Adipose tissue (tissue), 3 donors: ENCODE results near the gene RBM17. TPM values are rescaled to one million over a fixed set of nuclear protein-coding genes. Genes with fewer than 3 reads are reported as not detected.
"Not testable (repeated sequence)": the region's sequence is repeated elsewhere in the genome, so short reads cannot be mapped to it uniquely, and the experiment has no call there.

Source experiments
- H3K27ac ChIP-seq: one replicate; pipeline ENCODE4 v1.5.1; 2013; ENCODE audit warnings: low read depth, low read length
- WGBS, 3 donors: extraction: QIAGEN DNeasy Blood & Tissue Kit; methylation state at CpG; one replicate each; pipeline ENCODE4 v1.1.7; 2013; 5-methylcytosine and 5-hydroxymethylcytosine counted together
- polyA plus RNA-seq, 3 donors: library from polyadenylated mRNA; stranded (reverse); fragments of 200-250 nt; gene quantifications; one replicate each; pipeline ENCODE4 v1.2.3, GENCODE V29; 2013
- donor health status: healthy with polysubstance abuse.
- donor health status: Bipolar disorder and iron deficiency.
- donor health status: healthy.

The RBM17 gene
- polyA plus RNA-seq, 3 donors, result 36.9 to 93.6 (median 79.5) TPM

DNA sequence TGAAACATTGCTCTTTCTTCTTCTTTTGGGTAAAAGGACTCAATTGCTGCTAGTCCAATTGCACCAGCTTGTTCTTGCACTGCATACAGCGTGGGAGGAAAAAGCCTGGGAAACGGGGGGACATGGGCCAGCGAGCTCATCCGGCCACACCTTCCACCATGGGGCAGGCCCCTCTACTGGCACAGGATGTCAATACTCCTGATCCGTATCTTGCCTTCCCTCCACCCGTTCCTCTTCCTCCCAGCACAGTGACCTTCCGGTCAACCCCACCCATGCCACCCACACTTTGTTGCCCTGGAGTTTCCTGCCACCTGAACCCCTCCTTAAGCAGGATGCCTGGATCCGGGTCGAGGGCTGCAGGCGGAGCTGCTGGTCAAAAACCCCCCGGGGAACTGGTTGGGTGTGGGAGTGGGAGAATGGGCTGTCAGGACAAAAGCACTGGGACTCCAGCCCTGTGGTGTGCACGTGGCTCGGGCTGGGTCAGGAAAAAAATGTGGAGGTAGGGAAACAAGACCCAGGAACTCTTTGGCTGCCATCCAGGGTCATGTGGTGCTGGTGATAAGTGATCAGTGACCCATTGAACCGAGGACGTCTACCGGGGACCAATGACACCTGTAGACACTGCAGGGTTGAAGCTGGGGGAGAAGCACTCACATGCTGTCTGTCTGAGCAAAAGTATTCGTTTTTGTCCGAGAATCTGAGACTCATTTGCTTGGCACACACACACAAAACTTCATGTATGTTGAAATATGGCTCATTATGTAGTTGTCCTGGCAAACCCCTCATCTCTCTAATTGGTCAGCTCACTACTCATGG is 34.8 kb upstream of the RBM17 start:
- H3K27ac ChIP-seq, result no peak overlapping the region
- 29 to 47% (median 32%) methylated on average over 18 of the region's 18 CpGs for WGBS, 3 donors

GRCh38 chr10:6054884-6055283 is 34.0 kb upstream of the RBM17 start:
- WGBS, 3 donors, result 90 to 96% (median 93%) methylated on average over 5 of the region's 5 CpGs
- H3K27ac ChIP-seq, result no peak overlapping the region

DNA sequence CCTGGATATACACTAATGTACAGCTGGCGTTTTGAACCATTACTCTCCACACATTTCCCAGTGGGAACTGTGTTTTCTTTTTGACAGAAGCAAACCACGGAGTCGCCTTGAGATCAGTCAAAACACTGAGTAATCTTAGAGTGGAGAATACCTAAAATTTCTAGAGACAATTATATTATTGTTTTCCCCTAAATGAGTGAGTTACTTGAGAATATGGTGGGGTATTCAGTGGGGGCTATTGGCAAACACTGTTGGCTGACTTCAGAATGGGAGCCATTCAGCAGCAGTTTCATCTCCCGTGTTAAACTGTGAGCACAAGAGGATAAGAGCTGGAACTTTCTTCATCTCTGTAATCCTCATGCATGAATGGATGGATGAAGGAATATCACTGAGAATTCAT is 32.9 kb upstream of the RBM17 start:
- 82 to 89% (median 87%) methylated on average over 4 of the region's 4 CpGs for WGBS, 3 donors
- H3K27ac ChIP-seq, result no peak overlapping the region

DNA sequence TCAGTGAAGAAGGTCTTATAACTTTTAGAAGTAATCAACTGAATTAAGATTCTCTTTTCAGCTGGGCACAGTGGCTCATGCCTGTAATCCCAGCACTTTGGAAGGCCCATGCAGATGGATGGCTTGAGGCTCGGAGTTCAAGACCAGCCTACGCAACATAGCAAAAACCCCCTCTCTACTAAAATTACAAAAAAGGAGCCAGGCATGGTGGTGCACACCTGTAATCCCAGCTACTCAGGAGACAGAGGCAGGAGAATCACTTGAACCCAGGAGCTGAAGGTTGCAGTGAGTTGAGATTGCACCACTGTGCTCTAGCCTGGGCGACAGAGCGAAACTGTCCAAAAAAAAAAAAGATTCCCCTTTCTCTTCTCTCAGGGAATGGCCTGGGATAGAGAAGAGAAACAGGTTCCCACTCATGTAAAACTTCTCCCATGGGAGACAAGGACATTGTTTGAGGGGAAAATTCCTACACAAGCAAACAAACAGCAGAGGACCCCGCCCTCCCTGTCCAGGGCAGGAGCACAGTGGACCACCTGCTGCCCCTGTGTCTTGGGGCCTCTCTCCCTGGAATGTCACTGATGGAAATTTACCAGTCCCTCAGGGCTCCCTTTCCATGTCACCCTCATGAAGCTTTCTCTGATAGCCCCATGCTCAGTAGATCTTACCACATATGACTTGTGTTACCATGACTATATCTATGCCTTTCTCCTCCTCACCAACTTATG is 32.3 kb upstream of the RBM17 start:
- H3K27ac ChIP-seq, result no peak overlapping the region
- 84 to 95% (median 93%) methylated on average over 5 of the region's 5 CpGs for WGBS, 3 donors

DNA sequence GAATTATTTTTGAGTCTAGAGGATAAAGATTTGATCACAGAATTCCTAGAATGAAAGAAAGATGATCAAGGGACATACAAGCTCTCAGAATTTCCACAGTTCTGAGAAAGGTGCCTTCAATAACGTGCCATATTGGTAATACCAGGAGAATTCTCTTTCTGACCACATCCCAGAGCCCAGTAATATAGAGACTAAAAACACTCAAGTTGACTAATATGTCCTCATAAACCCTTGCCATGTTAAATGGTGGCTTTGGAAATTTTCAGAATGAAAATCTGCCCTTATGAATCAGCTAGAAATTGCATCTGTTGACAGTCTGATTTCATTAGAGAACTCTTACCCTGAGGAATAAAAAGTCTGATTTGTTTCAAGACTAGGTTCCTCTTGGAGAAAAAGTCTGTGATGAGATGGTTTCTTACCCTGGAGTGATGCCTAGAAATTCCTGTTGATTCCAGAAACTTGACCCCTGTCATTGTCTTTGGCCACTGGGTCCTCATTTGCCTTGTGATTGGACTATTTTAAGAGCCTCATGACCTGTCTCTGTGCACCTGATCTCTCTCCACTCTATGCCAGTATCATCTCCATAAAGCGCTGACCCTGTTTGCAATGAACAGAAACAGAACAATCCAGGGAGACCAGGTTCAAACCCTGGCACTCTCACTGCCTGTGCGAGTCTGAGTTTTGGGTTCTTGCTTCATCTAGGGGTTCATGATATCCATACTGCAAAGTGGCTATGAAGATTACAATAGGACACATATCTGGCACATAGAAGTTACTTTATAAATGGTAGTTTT is 30.0 kb upstream of the RBM17 start:
- no peak overlapping the region for H3K27ac ChIP-seq
- WGBS, 3 donors, result 86 to 93% (median 89%) methylated on average over 3 of the region's 3 CpGs

DNA sequence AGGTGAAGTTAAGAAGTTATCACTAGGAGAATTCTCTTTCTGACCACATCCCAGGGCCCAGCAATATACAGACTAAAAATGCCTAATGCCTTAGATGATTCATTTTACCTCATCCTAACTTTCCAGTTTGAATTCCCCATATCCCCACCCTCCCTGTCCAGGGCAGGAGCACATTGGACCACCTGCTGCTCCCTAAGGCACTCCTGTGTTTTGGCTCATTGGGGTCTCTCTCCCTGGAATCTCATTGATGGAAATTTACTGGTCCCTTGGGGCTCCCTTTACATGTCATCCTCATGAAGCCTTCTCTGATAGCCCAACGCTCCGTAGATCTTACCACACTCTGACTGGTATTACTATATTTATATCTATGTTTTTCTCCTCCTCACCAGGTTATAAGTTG is 29.3 kb upstream of the RBM17 start:
- 87 to 94% (median 90%) methylated on average over 2 of the region's 2 CpGs for WGBS, 3 donors

GRCh38 chr10:6061056-6061455 is 27.8 kb upstream of the RBM17 start:
- H3K27ac ChIP-seq, result no peak overlapping the region
- 84 to 92% (median 90%) methylated on average over 8 of the region's 8 CpGs for WGBS, 3 donors

More for the DNA sequence above, 29.3 kb upstream of the RBM17 start:
- no peak overlapping the region for H3K27ac ChIP-seq

- WGBS, 3 donors, result 65 to 79% (median 67%) methylated on average over 18 of the region's 18 CpGs
- no peak within 1 kb of the TSS for H3K27ac ChIP-seq
Measured at GRCh38 chr10:6062101-6062771, 26.6 kb upstream of the RBM17 start, which contains the start of gene IL2RA. TSS of gene IL2RA (minus strand) at chr10:6062367. CDS start at chr10:6062151, 216 bp downstream.

- WGBS, 3 donors, result 89 to 96% (median 94%) methylated on average over 7 of the region's 7 CpGs
Measured at GRCh38 chr10:6064119-6064518, 24.7 kb upstream of the RBM17 start.

DNA sequence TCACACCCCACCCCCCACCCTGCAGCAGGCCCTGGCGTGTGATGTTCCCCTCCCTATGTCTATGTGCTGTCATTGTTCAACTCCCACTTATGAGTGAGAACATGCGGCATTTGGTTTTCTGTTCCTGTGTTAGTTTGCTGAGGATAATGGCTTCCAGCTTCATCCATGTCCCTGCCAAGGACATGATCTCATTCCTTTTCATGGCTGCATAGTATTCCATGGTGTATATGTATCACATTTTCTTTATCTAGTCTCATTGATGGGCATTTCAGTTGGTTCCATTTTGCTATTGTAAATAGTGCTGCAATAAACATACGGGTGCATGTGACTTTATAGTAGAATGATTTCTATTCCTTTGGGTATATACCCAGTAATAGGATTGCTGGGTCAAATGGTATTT is 24.1 kb upstream of the RBM17 start:
- H3K27ac ChIP-seq, result not testable (repeated sequence)
- 92 to 95% (median 94%) methylated on average over 3 of the region's 3 CpGs for WGBS, 3 donors

More at GRCh38 chr10:6064119-6064518, 24.7 kb upstream of the RBM17 start:
- H3K27ac ChIP-seq, result no peak overlapping the region

DNA sequence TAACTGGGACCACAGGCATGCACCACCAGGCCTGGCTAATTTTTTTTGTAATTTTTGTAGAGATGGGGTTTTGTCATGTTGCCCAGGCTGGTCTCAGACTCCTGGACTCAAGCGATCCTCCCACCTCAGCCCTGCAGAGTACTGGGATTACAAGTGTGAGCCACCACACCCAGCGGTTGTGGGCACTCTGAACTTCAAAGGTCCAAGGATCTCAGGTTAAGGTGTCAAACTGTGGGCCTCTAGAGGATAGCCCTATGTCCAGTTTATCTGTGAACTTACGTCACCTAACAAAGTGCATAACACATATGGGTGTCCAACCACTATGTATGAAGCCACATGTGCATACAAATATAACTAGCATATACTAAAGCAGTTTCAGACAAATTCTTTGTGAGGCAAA is 23.4 kb upstream of the RBM17 start:
- no peak overlapping the region for H3K27ac ChIP-seq
- 85 to 94% (median 93%) methylated on average over 3 of the region's 3 CpGs for WGBS, 3 donors

DNA sequence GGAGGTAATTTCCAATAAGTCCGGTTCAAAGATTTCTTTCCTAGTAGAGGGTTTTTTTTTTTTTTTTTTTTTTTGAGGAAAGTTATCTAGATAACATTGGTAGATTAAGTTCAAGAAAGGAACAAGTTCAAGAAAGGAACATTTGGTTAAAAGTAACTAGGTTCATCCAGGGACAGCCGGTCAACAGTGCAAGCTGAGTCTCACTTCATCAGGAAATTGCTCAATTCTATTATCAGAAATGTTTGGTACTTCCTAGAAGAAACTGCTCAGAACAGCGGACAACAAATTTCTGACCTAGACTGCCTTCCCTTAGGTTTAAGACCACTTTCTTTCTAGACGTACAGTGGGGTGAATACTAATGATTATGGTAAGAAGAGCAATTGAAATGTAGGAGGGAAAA is 23.0 kb upstream of the RBM17 start:
- no peak overlapping the region for H3K27ac ChIP-seq
- 20 to 68% (median 23%) methylated on average over 4 of the region's 4 CpGs for WGBS, 3 donors

DNA sequence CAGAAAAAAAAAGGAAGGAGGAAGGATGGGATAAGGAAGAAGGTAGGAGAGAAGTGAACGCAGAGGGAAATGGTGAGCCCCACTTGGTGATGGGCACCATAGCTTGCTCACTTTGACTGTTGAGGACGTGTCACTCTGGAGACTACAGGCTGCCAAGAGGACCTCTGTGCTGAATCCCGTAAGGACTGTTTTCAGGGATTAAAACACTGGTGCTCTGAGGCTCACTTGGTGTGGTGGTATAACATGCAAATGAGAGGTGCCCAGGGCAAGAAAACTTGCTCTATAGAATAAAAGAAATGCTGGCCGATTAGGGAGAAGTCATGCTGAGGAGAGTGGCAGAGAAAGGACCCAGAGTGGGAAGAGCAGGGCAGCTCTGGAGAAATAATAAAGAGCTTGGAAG is 21.4 kb upstream of the RBM17 start:
- 57 to 73% (median 67%) methylated on average over 4 of the region's 4 CpGs for WGBS, 3 donors
- no peak overlapping the region for H3K27ac ChIP-seq

DNA sequence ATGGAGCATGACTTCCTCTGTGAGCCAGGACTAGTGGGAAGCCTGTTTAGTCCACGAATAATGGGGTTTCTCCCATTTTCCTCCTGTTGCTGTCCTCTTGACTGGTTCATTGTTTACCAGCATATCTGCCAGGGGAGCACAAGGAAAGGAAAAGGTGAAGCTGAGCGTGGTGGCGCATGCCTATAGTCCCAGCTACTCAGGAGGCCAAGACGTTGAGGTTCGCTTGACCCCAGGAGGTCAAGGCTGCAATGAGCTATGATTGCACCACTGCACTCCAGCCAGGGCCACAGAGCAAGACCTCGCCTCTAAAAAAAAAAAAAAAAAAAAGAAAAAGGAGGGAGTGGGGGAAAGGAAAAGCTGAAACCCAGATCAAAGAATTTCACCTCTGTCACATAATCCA is 20.8 kb upstream of the RBM17 start:
- no peak overlapping the region for H3K27ac ChIP-seq
- 57 to 71% (median 69%) methylated on average over 6 of the region's 6 CpGs for WGBS, 3 donors

DNA sequence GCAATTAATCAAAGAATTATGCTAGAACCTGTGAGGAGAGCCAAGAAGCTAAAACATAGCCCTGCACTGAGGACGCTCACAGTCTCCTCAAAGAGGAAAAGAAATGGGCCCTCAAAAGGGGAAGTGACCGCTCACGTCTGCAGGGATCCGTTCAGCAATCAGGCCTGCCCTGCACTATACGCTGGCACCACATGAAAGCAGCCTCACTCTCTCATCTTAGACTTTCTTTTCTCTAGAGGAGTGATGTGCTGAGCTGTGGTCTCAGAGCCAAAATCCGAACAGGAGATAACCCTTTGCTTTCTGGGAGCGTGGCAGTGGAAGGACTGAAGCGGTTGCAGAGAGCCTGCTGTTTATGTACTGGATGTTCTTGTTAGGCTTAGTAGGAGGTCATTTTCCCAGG is 20.4 kb upstream of the RBM17 start:
- no peak overlapping the region for H3K27ac ChIP-seq
- 36 to 64% (median 52%) methylated on average over 8 of the region's 8 CpGs for WGBS, 3 donors

DNA sequence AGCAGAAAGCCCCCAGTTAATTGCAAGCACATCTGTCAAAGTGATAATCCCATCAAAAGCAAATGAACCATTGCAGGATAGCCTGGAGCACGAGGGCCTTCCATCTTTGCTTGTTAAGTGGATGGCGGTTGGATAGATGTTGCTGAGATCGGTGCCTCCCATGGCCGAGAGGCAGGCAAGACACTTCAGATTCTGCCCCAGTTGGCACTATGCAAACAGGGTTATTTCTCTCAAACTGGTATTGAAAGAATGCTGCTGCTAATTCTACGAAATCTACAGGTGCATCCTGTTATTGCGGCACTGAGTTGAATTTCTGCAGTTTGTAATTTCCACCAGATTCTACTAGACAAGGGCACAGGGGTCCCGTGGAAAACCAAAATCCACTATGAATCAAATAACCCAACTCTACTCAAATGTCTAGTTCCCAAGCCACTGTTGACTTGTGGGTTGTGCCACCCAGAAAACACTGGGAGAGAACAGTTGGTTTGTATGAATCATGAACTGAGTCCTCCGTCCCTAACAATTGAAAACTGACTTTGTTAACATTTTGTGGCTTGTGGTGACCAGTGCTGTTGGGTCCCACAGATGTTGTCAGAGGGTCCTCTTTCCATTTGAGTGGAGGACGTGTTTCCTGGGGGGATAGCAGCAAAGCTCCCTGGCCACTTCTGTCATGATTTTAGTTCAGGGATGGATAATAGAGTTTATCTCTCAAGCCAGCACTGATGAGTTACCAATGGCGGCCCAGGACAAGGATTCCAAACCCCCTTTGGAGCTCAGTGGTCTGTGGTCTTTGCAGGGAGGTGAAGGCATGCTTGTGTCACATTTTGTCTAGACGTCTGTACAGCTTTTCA is 19.5 kb upstream of the RBM17 start:
- H3K27ac ChIP-seq, result no peak overlapping the region
- 52 to 76% (median 59%) methylated on average over 11 of the region's 11 CpGs for WGBS, 3 donors

- WGBS, 3 donors, result 65 to 89% (median 70%) methylated on average over 5 of the region's 5 CpGs
- H3K27ac ChIP-seq, result no peak overlapping the region
Measured at GRCh38 chr10:6070660-6071059, 18.2 kb upstream of the RBM17 start.
